K562 (cell line): Measurements from ENCODE around the gene C3. TPM values are rescaled to one million over a fixed set of nuclear protein-coding genes. Genes with fewer than 3 reads are reported as not detected.

Experiments used
- ATAC-seq: fragments of 200-7000 bp; cut with Tn5 transposase; 3 replicates; pipeline ENCODE4 v1.9.1; 2020; ENCODE audit warnings: moderate library complexity
- BruUV-seq: library from RNA; stranded (reverse); fragments of 400-500 nt; replicated peaks from 2 replicates; lab custom pipeline; 2021; lab: Mats Ljungman, UMichigan
- CTCF ChIA-PET: fragments of 300-600 bp; formaldehyde crosslinking; extraction: SDS; loops from one replicate; lab custom pipeline; 2021; ENCODE audit warnings: low intra/inter-chr PET ratio; lab: Yijun Ruan, JAX
- POLR2A ChIA-PET: fragments of 300-600, 350-650 bp; sonication (Branson Sonifier 250); formaldehyde crosslinking; extraction: SDS; loops from one replicate; lab custom pipeline; 2021; ENCODE audit warnings: antibody characterized with exemption, inconsistent platforms; lab: Yijun Ruan, JAX
- DNase-seq, 4 experiments: peaks; one replicate each; pipeline versions ENCODE4 v3.0.0 to v3.0.0-alpha.2; 2011 to 2018; ENCODE audit warnings: low spot score in 3 of 4, mixed read lengths in 3 of 4; ENCODE audit errors: extremely low read depth in 1 of 4
- FAIRE-seq: peaks from 2 replicates; lab custom pipeline; 2011; peaks lifted over from hg19 to GRCh38; lab: Jason Lieb, UNC
- H2AFZ ChIP-seq: 2 replicates; pipeline ENCODE4 v1.6.0; 2011; ENCODE audit warnings: low read depth, low read length, control low read depth, inconsistent platforms
- H3K27ac ChIP-seq: fragments of 200-600 bp; 3 replicates; pipeline ENCODE4 v1.8.0; 2011; ENCODE audit warnings: low read depth, mild to moderate bottlenecking, control low read depth, inconsistent platforms, low read length, moderate library complexity, mixed read lengths; ENCODE audit errors: extremely low read depth
- H3K27me3 ChIP-seq, 2 experiments: fragments of 300-600 bp in 1 of 2; 2 replicates in 1 of 2; 3 replicates in 1 of 2; pipeline versions ENCODE4 v1.6.0 to v1.8.0; 2011; ENCODE audit warnings: inconsistent platforms in 2 of 2, low read length in 2 of 2, mild to moderate bottlenecking in 1 of 2, mixed read lengths in 1 of 2, moderate library complexity in 1 of 2; ENCODE audit not compliant: control insufficient read depth in 2 of 2, insufficient read depth in 2 of 2
- H3K36me3 ChIP-seq: fragments of 300-600 bp; 3 replicates; pipeline ENCODE4 v1.8.0; 2011; ENCODE audit warnings: mild to moderate bottlenecking, low read length, inconsistent platforms; ENCODE audit not compliant: control insufficient read depth, insufficient read depth
- H3K4me1 ChIP-seq, 2 experiments: fragments of 200-600 bp in 1 of 2; replicated peaks in 1 of 2; 2 replicates in 1 of 2; 3 replicates in 1 of 2; pipeline versions ENCODE4 v1.5.1 to v1.8.0; 2011; ENCODE audit warnings: inconsistent platforms in 2 of 2, low read length in 2 of 2, mild to moderate bottlenecking in 1 of 2, mixed read lengths in 1 of 2, moderate library complexity in 1 of 2; ENCODE audit not compliant: control insufficient read depth in 2 of 2, insufficient read depth in 2 of 2
- H3K4me2 ChIP-seq: 2 replicates; pipeline ENCODE4 v1.6.1; 2011; ENCODE audit warnings: low read length, control low read depth, inconsistent platforms, mixed read lengths; ENCODE audit not compliant: insufficient read depth
- H3K4me3 ChIP-seq: fragments of 200-600 bp; sonication (generic), shearing (Covaris generic); 2 replicates; pipeline ENCODE4 v1.5.1; 2016; ENCODE audit warnings: control low read depth, inconsistent platforms
- H3K79me2 ChIP-seq: fragments of 200-600 bp; 3 replicates; pipeline ENCODE4 v1.8.0; 2011; ENCODE audit warnings: low read length, inconsistent platforms; ENCODE audit not compliant: control insufficient read depth, insufficient read depth
- H3K9ac ChIP-seq, 2 experiments: 2 replicates each; pipeline versions ENCODE4 v1.6.0 to v1.6.1; 2011; ENCODE audit warnings: low read depth in 2 of 2, low read length in 2 of 2, control low read depth in 1 of 2, inconsistent platforms in 1 of 2, mild to moderate bottlenecking in 1 of 2, mixed read lengths in 1 of 2; ENCODE audit not compliant: insufficient read depth in 1 of 2
- H3K9me1 ChIP-seq: one replicate; pipeline ENCODE4 v1.6.0; 2011; ENCODE audit warnings: inconsistent platforms, mild to moderate bottlenecking, low read length, moderate library complexity; ENCODE audit not compliant: control insufficient read depth, insufficient read depth
- H3K9me3 ChIP-seq: replicated peaks from 2 replicates; pipeline ENCODE4 v1.5.1; 2011; ENCODE audit warnings: low read depth, low read length, inconsistent platforms; ENCODE audit not compliant: control insufficient read depth, insufficient read depth
- H4K20me1 ChIP-seq: replicated peaks from 2 replicates; pipeline ENCODE4 v1.6.1; 2011; ENCODE audit warnings: low read length, inconsistent platforms, mixed read lengths; ENCODE audit not compliant: control insufficient read depth, insufficient read depth
- BCL6 ChIP-seq: fragments of 250-450 bp; sonication (Bioruptor Pico); IDR thresholded peaks from 2 replicates; pipeline ENCODE4 v1.4.0; 2020
- L3MBTL2 ChIP-seq: fragments of 450-650 bp; IDR thresholded peaks from 2 replicates; pipeline ENCODE4 v1.6.1; 2016; ENCODE audit warnings: mild to moderate bottlenecking, moderate library complexity
- SAFB ChIP-seq: fragments of 200-400 bp; formaldehyde crosslinking; IDR thresholded peaks from 2 replicates; pipeline ENCODE4 v1.6.1; 2017; ENCODE audit warnings: low read depth, low read length, borderline replicate concordance
- ZFP36 ChIP-seq: fragments of 150-350 bp; IDR thresholded peaks from 2 replicates; pipeline ENCODE4 v1.6.1; 2018; ENCODE audit warnings: low read length, low read depth; ENCODE audit not compliant: partially characterized antibody
- WGBS: fragments of 100-300 bp; shearing (Covaris generic); methylation state at CpG from one replicate; pipeline ENCODE4 v1.1.6; 2016; ENCODE audit warnings: low coverage, mixed read lengths; ENCODE audit not compliant: insufficient coverage; ENCODE audit errors: missing lambda C conversion rate; 5-methylcytosine and 5-hydroxymethylcytosine counted together
- in situ Hi-C: fragments of 300-500 bp; cut with MboI; formaldehyde crosslinking; loops from 4 replicates; pipeline ENCODE4 v1.15.0; 2018; ENCODE audit warnings: inconsistent platforms, mixed read lengths
- intact Hi-C: fragments of 100-400 bp; cut with micrococcal nuclease; formaldehyde crosslinking; loops from 2 replicates; pipeline ENCODE4 v1.14.2; 2022
- polyA plus RNA-seq, 8 experiments: library from polyadenylated mRNA; depleted of rRNA in 4 of 8; stranded (reverse) in 5 of 8; unstranded in 3 of 8; fragments of >200 nt; fragmentation: Nextera tagmentation in 2 of 8; fragmentation: Illumina TruSeq in 1 of 8; extraction: Ambion mirVana in 2 of 8; extraction: Trizol in 1 of 8; gene quantifications; 2 replicates each; pipeline versions ENCODE4 v1.2.1 to v1.2.3, GENCODE V29; 2011 to 2014; ENCODE audit warnings: inconsistent platforms in 1 of 8, missing spikeins in 1 of 8
- total RNA-seq, 7 experiments: library from RNA; depleted of rRNA in 6 of 7; stranded (reverse); fragments of >200 nt in 6 of 7; fragmentation: Illumina TruSeq in 2 of 7; extraction: Trizol in 2 of 7; gene quantifications; 2 replicates each; pipeline versions ENCODE4 v1.2.1 to v1.2.3, GENCODE V29; 2011 to 2021; ENCODE audit warnings: low replicate concordance in 1 of 7

C3 gene
- total and polyA plus RNA-seq, 9 of the 15 experiments (the other 6 are each of a cell fraction or from before 2014, with no cell fraction given), result 0.59 to 10.6 (median 2.2) TPM

DNA sequence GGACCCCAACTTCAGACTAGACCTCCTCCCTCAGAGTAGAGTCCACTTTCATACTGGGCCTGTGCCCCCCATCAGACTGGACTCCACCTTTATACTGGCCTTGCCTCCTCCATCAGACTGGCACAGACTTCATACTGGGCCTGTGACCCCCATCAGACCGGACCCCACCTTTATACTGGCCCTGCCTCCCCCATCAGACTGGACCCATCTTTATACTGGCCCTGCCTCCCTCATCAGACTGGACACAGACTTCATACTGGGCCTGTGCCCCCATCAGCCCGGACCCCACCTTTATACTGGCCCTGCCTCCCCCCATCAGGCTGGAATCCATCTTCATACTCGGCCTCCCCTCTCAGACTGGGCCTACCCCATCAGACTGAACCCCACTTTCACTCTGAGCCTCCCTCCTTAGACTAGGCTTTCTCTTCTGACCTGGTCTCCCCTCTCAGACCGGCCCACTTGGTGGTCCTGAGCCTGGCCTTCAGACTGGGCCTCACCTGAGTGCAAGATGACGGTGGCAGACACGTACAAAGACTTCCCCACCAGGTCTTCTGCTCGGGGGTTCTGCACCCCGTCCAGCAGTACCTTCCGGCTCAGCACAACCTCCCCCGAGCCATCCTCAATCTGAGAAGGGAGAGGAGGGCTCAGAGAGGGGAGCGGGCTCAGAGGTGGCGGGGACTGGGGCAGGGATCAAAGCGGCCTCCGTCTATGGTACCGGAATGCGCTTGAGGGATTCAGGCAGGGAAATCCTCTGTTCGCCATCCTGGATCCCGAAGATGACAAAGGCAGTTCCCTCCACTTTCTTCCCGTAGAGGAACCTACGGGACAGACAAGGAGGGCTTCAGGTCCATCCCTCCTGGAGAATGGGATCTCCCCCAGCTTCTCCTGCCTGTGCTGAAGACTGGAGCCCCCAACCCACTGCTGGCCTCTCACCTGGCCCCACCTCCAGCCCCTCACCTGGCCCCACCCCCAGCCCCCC, 7.5 kb downstream of the C3 start:
- CTCF ChIA-PET, result no interaction called here
- H3K79me2 ChIP-seq, result no peaks in the 10 kb centered on the region
- TF ChIP-seq BCL6 (no peak), ZFP36 (peak; percentile 73)
- TF ChIP-seq, all 486 proteins: peak for 1
- Histone ChIP-seq H3K4me3 (no peak overlapping the region), H3K4me2 (no peak overlapping the region), H3K9me3 (no peaks in the 10 kb centered on the region), H3K9me1 (no peaks in the 10 kb centered on the region), H4K20me1 (0 out of 2 replicates have a peak, but pooled peaks cover 5% of the 10 kb centered on the region), H3K27me3 (peaks cover 7 to 26% of the 10 kb centered on the region in 2 experiments; a peak in 4 of 5 replicates), H3K36me3 (no peaks in the 10 kb centered on the region), H3K4me1 (peaks cover 7 to 19% of the 10 kb centered on the region in 2 experiments), H3K9ac (no peak overlapping the region), H2AFZ (no peak overlapping the region), H3K27ac (no peak overlapping the region)
- 30% methylated on average over 19 of the region's 20 CpGs for WGBS
- intact Hi-C loops, result no loop called here
- no TSS peak for BruUV-seq
- POLR2A ChIA-PET, result no interaction called here
- FAIRE-seq (no peak), ATAC-seq (no peak), DNase-seq (no peak)
- in situ Hi-C loops, result no loop called here

DNA sequence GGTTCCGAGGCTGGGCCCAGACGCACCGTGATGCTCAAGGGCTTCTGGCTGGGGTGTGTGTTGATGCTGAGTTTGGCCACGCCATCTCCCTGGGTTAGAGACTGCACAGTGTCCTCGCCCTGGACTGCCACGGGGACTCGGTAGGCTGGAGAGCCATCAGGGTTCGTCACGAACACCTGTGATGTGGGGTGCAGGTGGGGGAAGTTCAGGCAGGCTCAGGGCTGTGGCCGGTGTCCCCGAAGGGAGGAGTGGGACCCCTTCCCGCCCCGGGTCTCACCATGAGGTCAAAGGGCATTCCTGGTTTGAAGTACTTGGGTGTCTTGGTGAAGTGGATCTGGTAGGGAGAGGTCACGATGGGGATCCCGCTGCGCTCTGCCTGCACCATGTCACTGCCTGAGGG, 8.2 kb downstream of the C3 start:
- Histone ChIP-seq H3K9me3 (no peaks in the 10 kb centered on the region), H2AFZ (no peak overlapping the region), H3K27me3 (peaks cover 7 to 32% of the 10 kb centered on the region in 2 experiments; a peak in 4 of 5 replicates), H3K4me3 (no peak overlapping the region), H3K27ac (no peak overlapping the region), H3K9ac (peak overlapping the region in 1 of 2 experiments; percentile 52; a peak in 2 of 4 replicates), H3K4me1 (peaks cover 0 to 18% of the 10 kb centered on the region in 2 experiments; a peak in 3 of 5 replicates), H3K36me3 (no peaks in the 10 kb centered on the region), H3K79me2 (no peaks in the 10 kb centered on the region), H4K20me1 (0 out of 2 replicates have a peak, but pooled peaks cover 5% of the 10 kb centered on the region), H3K9me1 (no peaks in the 10 kb centered on the region), H3K4me2 (no peak overlapping the region)
- ChIA-PET POLR2A (no interaction called here), CTCF (no interaction called here)
- BruUV-seq, result no TSS peak
- DNase-seq (no peak), FAIRE-seq (no peak), ATAC-seq (no peak; the same call in 2 of the 3 replicates)
- in situ Hi-C loops (no loop called here), intact Hi-C loops (no loop called here)
- 16% methylated on average over 16 of the region's 16 CpGs for WGBS
- TF ChIP-seq SAFB (peak; percentile 49; the same call in 1 of the 2 replicates), L3MBTL2 (no peak)
